Activated naive CD8-positive, alpha-beta T cell treated with anti-CD3 and anti-CD28 coated beads for 36 hours (primary cell): ENCODE measurements around the gene HTT. TPM values are rescaled to one million over a fixed set of nuclear protein-coding genes. Genes with fewer than 3 reads are reported as not detected.

Source experiments
- DNase-seq: peaks from one replicate; pipeline ENCODE4 v3.0.0; 2021
- H3K27ac Mint-ChIP-seq: one replicate; pipeline ENCODE4 v1.8.0; 2022; ENCODE audit warnings: mild to moderate bottlenecking, moderate library complexity, mixed read lengths
- H3K27me3 Mint-ChIP-seq: one replicate; pipeline ENCODE4 v1.8.0; 2022; ENCODE audit warnings: mild to moderate bottlenecking, mixed read lengths
- H3K36me3 Mint-ChIP-seq: one replicate; pipeline ENCODE4 v1.8.0; 2021; ENCODE audit warnings: mild to moderate bottlenecking, mixed read lengths
- H3K4me1 Mint-ChIP-seq: one replicate; pipeline ENCODE4 v1.8.0; 2021; ENCODE audit warnings: mixed read lengths
- H3K4me3 Mint-ChIP-seq: one replicate; pipeline ENCODE4 v1.8.0; 2022; ENCODE audit warnings: mild to moderate bottlenecking, moderate library complexity, mixed read lengths
- H3K9me3 Mint-ChIP-seq: one replicate; pipeline ENCODE4 v1.8.0; 2022; ENCODE audit warnings: mixed read lengths
- total RNA-seq, 2 experiments: library from RNA; stranded (reverse); gene quantifications; one replicate each; pipeline ENCODE4 v1.2.3, GENCODE V29; 2021

HTT gene
- total RNA-seq, 2 experiments from 2014 or later: 42.9 to 49.4 TPM

DNA sequence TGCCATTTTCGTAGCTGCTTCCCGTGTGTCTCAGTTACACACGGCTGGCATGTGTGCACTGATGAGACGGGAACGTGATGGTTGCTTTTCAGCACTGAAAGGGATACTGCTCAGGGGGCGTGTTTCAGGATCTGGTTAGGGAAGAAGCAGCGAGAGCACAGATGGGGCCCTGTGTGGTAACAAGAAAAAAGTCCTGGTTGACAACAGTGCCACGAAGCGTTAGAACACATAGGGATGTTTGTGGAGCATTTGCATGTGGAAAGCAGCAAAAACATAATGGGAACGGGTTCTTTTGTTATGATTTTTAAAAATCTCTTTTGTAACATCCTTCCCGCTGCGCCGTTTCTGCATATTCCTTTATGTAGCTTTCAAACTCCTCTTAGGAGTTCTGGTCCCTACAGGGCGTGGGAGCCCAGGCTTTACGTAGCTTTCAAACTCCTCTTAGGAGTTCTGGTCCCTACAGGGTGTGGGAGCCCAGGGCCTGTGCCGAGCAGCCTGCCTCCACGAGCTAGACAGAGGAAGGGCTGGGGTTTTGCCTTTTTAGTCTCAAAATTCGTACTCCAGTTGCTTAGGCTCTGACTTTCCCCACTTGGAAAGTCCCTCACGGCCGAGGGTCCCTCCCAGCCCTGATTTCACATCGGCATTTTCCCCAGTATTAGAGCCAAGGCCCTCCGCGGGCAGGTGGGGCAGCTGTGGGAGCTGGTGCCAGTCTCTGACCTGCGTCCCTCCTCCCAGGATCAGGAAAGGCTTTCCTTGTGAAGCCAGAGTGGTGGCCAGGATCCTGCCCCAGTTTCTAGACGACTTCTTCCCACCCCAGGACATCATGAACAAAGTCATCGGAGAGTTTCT lies 163.5 kb downstream of the HTT start:
- H3K9me3 Mint-ChIP-seq: no peaks in the 10 kb centered on the region
- no peaks in the 10 kb centered on the region for H3K27me3 Mint-ChIP-seq
- H3K4me3 Mint-ChIP-seq: no peak overlapping the region
- peaks cover 2% of the 10 kb centered on the region for H3K36me3 Mint-ChIP-seq
- H3K27ac Mint-ChIP-seq: no peak overlapping the region
- H3K4me1 Mint-ChIP-seq: peaks cover 7% of the 10 kb centered on the region
- no peak for DNase-seq

- H3K4me3 Mint-ChIP-seq: no peak overlapping the region
Measured at GRCh38 chr4:3238721-3239120, 164.2 kb downstream of the HTT start.

DNA sequence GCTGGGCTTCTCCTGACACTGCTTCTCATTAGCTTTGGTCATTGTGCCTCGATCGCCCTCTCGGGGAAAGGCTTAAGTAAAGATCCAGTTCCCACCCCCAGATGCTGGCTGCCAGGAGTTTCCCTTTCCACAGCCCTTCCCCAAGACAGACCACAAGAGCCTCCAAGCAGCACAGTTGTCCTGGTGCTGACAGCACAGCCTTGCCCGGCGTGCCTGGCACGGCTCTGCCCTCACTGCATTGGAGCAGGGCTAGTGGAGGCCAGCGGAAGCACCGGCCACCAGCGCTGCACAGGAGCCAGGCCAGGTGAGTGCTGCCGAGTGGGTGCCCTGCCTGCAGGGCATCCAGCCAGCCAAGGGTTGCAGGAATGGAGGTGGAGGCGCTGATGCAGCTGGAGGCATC lies 164.8 kb downstream of the HTT start:
- Mint-ChIP-seq H3K36me3 (peaks cover 2% of the 10 kb centered on the region), H3K9me3 (no peaks in the 10 kb centered on the region), H3K4me1 (peaks cover 9% of the 10 kb centered on the region), H3K27ac (no peak overlapping the region), H3K27me3 (no peaks in the 10 kb centered on the region), H3K4me3 (no peak overlapping the region)
- DNase-seq: no peak

More at GRCh38 chr4:3238721-3239120, 164.2 kb downstream of the HTT start:
- Mint-ChIP-seq H3K9me3 (no peaks in the 10 kb centered on the region), H3K27me3 (no peaks in the 10 kb centered on the region), H3K36me3 (peaks cover 2% of the 10 kb centered on the region), H3K4me1 (peaks cover 9% of the 10 kb centered on the region), H3K27ac (no peak overlapping the region)
- no peak for DNase-seq

DNA sequence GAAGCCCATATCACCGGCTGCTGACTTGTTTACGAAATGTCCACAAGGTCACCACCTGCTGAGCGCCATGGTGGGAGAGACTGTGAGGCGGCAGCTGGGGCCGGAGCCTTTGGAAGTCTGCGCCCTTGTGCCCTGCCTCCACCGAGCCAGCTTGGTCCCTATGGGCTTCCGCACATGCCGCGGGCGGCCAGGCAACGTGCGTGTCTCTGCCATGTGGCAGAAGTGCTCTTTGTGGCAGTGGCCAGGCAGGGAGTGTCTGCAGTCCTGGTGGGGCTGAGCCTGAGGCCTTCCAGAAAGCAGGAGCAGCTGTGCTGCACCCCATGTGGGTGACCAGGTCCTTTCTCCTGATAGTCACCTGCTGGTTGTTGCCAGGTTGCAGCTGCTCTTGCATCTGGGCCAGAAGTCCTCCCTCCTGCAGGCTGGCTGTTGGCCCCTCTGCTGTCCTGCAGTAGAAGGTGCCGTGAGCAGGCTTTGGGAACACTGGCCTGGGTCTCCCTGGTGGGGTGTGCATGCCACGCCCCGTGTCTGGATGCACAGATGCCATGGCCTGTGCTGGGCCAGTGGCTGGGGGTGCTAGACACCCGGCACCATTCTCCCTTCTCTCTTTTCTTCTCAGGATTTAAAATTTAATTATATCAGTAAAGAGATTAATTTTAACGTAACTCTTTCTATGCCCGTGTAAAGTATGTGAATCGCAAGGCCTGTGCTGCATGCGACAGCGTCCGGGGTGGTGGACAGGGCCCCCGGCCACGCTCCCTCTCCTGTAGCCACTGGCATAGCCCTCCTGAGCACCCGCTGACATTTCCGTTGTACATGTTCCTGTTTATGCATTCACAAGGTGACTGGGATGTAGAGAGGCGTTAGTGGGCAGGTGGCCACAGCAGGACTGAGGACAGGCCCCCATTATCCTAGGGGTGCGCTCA lies 165.8 kb downstream of the HTT start:
- Mint-ChIP-seq H3K27ac (no peak overlapping the region), H3K4me1 (peaks cover 9% of the 10 kb centered on the region)

GRCh38 chr4:3240936-3241522 lies 166.5 kb downstream of the HTT start:
- Mint-ChIP-seq H3K4me3 (no peak overlapping the region), H3K27ac (no peak overlapping the region), H3K36me3 (peaks cover 2% of the 10 kb centered on the region)

More for the DNA sequence above, 165.8 kb downstream of the HTT start:
- H3K9me3 Mint-ChIP-seq: no peaks in the 10 kb centered on the region
- no peaks in the 10 kb centered on the region for H3K27me3 Mint-ChIP-seq
- no peak overlapping the region for H3K4me3 Mint-ChIP-seq
- DNase-seq: no peak
- H3K36me3 Mint-ChIP-seq: peaks cover 2% of the 10 kb centered on the region

DNA sequence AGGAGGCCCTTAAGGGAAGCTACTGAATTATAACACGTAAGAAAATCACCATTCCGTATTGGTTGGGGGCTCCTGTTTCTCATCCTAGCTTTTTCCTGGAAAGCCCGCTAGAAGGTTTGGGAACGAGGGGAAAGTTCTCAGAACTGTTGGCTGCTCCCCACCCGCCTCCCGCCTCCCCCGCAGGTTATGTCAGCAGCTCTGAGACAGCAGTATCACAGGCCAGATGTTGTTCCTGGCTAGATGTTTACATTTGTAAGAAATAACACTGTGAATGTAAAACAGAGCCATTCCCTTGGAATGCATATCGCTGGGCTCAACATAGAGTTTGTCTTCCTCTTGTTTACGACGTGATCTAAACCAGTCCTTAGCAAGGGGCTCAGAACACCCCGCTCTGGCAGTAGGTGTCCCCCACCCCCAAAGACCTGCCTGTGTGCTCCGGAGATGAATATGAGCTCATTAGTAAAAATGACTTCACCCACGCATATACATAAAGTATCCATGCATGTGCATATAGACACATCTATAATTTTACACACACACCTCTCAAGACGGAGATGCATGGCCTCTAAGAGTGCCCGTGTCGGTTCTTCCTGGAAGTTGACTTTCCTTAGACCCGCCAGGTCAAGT lies 167.5 kb downstream of the HTT start:
- H3K9me3 Mint-ChIP-seq: no peaks in the 10 kb centered on the region
- H3K36me3 Mint-ChIP-seq: peaks cover 2% of the 10 kb centered on the region
- peaks cover 9% of the 10 kb centered on the region for H3K4me1 Mint-ChIP-seq
- DNase-seq: no peak
- H3K27ac Mint-ChIP-seq: no peak overlapping the region
- H3K27me3 Mint-ChIP-seq: no peaks in the 10 kb centered on the region
- H3K4me3 Mint-ChIP-seq: no peak overlapping the region

More at GRCh38 chr4:3240936-3241522, 166.5 kb downstream of the HTT start:
- DNase-seq: no peak
- H3K27me3 Mint-ChIP-seq: no peaks in the 10 kb centered on the region
- peaks cover 9% of the 10 kb centered on the region for H3K4me1 Mint-ChIP-seq
- H3K9me3 Mint-ChIP-seq: no peaks in the 10 kb centered on the region

DNA sequence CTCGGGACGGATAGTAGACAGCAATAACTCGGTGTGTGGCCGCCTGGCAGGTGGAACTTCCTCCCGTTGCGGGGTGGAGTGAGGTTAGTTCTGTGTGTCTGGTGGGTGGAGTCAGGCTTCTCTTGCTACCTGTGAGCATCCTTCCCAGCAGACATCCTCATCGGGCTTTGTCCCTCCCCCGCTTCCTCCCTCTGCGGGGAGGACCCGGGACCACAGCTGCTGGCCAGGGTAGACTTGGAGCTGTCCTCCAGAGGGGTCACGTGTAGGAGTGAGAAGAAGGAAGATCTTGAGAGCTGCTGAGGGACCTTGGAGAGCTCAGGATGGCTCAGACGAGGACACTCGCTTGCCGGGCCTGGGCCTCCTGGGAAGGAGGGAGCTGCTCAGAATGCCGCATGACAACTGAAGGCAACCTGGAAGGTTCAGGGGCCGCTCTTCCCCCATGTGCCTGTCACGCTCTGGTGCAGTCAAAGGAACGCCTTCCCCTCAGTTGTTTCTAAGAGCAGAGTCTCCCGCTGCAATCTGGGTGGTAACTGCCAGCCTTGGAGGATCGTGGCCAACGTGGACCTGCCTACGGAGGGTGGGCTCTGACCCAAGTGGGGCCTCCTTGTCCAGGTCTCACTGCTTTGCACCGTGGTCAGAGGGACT lies 168.8 kb downstream of the HTT start:
- Mint-ChIP-seq H3K4me1 (peaks cover 9% of the 10 kb centered on the region), H3K27ac (no peak overlapping the region), H3K36me3 (peaks cover 2% of the 10 kb centered on the region), H3K27me3 (no peaks in the 10 kb centered on the region), H3K9me3 (no peaks in the 10 kb centered on the region), H3K4me3 (no peak overlapping the region)
- DNase-seq: no peak

- no peak overlapping the region for H3K4me3 Mint-ChIP-seq
- no peak for DNase-seq
- H3K27me3 Mint-ChIP-seq: no peaks in the 10 kb centered on the region
- H3K4me1 Mint-ChIP-seq: peaks cover 9% of the 10 kb centered on the region
- no peaks in the 10 kb centered on the region for H3K9me3 Mint-ChIP-seq
- no peak overlapping the region for H3K27ac Mint-ChIP-seq
- H3K36me3 Mint-ChIP-seq: peaks cover 2% of the 10 kb centered on the region
Measured at GRCh38 chr4:3244002-3244401, 169.5 kb downstream of the HTT start.

DNA sequence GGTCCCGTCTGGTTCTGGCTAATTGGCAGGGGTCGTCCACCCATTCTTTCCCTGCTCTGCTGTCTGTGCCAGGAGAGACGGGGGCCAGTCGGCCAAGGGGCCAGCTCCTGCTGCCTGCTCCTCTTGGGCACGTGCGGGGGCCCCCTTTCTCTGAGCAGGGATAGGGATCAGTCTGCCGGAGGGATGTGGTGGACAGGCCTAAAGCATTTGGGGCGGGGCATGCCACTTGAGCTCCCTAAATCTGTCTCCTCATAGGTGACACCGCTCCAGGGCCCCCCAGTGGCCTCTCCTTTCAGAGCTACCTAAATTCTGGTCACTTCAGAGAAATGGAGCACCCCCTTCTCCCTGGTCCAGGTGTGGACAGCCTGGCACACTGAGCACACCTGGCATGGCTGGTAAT lies 170.3 kb downstream of the HTT start:
- H3K27me3 Mint-ChIP-seq: no peaks in the 10 kb centered on the region
- H3K36me3 Mint-ChIP-seq: peaks cover 2% of the 10 kb centered on the region
- no peak overlapping the region for H3K27ac Mint-ChIP-seq
- H3K4me1 Mint-ChIP-seq: peaks cover 9% of the 10 kb centered on the region
- no peak overlapping the region for H3K4me3 Mint-ChIP-seq
- no peaks in the 10 kb centered on the region for H3K9me3 Mint-ChIP-seq
- DNase-seq: no peak

DNA sequence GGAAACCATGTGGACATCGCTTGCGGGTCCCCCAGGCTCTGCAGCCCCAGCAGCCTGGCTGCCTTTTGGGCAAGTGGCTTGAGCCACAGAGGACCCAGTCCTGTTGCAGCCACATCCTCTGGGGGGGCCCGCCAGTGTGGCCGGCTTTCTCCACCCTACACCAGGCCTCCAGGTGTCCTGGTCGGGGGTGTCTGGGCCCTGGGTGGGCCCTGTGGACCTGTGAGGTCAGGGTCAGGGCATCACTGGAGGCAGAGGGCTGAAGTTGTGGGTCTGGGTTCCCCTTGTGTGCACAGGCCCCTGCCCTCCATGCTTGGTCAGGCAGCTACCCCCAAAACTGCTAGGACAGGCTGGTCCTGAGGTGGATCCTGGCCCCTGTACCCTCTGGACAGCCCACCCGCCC lies 171.2 kb downstream of the HTT start:
- Mint-ChIP-seq H3K27me3 (no peaks in the 10 kb centered on the region), H3K4me1 (peaks cover 9% of the 10 kb centered on the region), H3K36me3 (peaks cover 2% of the 10 kb centered on the region), H3K9me3 (no peaks in the 10 kb centered on the region), H3K27ac (no peak overlapping the region), H3K4me3 (no peak overlapping the region)
- DNase-seq: no peak

GRCh38 chr4:3246458-3247398 lies 172.2 kb downstream of the HTT start:
- H3K4me1 Mint-ChIP-seq: peaks cover 9% of the 10 kb centered on the region
- no peaks in the 10 kb centered on the region for H3K36me3 Mint-ChIP-seq
- H3K4me3 Mint-ChIP-seq: no peak overlapping the region
- DNase-seq: no peak
- no peaks in the 10 kb centered on the region for H3K27me3 Mint-ChIP-seq
- H3K9me3 Mint-ChIP-seq: no peaks in the 10 kb centered on the region
- no peak overlapping the region for H3K27ac Mint-ChIP-seq

- no peak overlapping the region for H3K27ac Mint-ChIP-seq
Measured at GRCh38 chr4:3247399-3248177, 173.1 kb downstream of the HTT start.

GRCh38 chr4:3248178-3248480 lies 173.6 kb downstream of the HTT start:
- peaks cover under 1% of the 10 kb centered on the region for H3K4me1 Mint-ChIP-seq
- no peak overlapping the region for H3K4me3 Mint-ChIP-seq
- H3K27me3 Mint-ChIP-seq: no peaks in the 10 kb centered on the region
- H3K36me3 Mint-ChIP-seq: no peaks in the 10 kb centered on the region
- no peak for DNase-seq
- no peak overlapping the region for H3K27ac Mint-ChIP-seq
- H3K9me3 Mint-ChIP-seq: no peaks in the 10 kb centered on the region

More at GRCh38 chr4:3247399-3248177, 173.1 kb downstream of the HTT start:
- Mint-ChIP-seq H3K4me1 (peaks cover 6% of the 10 kb centered on the region), H3K4me3 (no peak overlapping the region), H3K9me3 (no peaks in the 10 kb centered on the region), H3K36me3 (no peaks in the 10 kb centered on the region), H3K27me3 (no peaks in the 10 kb centered on the region)
- DNase-seq: no peak
